Esophagus squamous epithelium (tissue), 4 donors: Measurements from ENCODE around the gene CHST11.

ENCODE experiments used
- POLR2A ChIP-seq, 4 donors: fragments of 450-650 bp; IDR thresholded peaks; one replicate each; pipeline ENCODE4 v1.6.1; 2017; ENCODE audit warnings: antibody characterized with exemption in 4 of 4, mild to moderate bottlenecking in 4 of 4, moderate library complexity in 3 of 4
- TF ChIP-seq, protein P1 (sequence below), 6 experiments: fragments of 450-650 bp in 4 of 6; fragments of 200-600 bp in 2 of 6; sonication (generic) in 2 of 6; IDR thresholded peaks; one replicate each; pipeline ENCODE4 v1.5.1; 2016 to 2019; ENCODE audit warnings: antibody characterized with exemption in 6 of 6, mild to moderate bottlenecking in 4 of 6, moderate library complexity in 4 of 6

DNA sequence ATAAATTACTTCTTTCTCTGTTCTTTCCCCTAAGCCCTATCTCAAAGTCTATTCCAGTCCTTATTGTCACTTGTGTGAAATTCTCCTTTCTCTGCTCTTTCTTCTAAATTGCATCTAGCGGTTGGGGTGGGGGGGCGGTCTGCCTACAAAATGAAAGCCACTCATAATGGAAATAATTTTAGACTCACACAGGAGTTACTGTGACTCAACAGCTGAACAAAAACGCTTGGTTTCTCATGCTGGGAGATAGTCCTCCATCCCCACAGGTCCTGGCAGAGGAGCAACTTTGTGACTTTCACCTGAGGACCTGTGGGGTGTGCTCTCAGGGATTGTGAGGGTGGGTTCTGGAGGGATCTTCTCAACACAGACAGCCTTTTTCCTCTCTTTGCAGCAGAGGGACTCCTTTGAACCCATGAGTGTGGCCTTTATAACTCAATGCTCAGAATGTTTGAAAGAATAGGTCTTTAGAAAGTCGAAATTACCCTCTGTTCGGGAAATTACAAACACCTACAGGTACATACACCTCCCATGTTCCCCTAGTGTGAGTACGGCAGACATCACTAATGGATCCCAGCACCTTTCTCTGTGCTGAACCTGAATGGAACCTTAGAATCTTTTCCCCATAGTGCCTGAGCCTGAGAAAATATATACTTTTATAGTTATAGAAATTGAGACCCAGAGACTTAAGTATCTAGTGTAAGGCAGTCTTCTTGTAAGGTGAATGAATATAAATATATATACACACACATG is 109.7 kb downstream of the CHST11 start:
- TF ChIP-seq, protein P1, sequence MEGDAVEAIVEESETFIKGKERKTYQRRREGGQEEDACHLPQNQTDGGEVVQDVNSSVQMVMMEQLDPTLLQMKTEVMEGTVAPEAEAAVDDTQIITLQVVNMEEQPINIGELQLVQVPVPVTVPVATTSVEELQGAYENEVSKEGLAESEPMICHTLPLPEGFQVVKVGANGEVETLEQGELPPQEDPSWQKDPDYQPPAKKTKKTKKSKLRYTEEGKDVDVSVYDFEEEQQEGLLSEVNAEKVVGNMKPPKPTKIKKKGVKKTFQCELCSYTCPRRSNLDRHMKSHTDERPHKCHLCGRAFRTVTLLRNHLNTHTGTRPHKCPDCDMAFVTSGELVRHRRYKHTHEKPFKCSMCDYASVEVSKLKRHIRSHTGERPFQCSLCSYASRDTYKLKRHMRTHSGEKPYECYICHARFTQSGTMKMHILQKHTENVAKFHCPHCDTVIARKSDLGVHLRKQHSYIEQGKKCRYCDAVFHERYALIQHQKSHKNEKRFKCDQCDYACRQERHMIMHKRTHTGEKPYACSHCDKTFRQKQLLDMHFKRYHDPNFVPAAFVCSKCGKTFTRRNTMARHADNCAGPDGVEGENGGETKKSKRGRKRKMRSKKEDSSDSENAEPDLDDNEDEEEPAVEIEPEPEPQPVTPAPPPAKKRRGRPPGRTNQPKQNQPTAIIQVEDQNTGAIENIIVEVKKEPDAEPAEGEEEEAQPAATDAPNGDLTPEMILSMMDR (IDR thresholded peaks at IDR 0.05) = no peak
- no peak for TF ChIP-seq POLR2A (IDR thresholded peaks at IDR 0.05)
